Esophagus squamous epithelium (tissue), 5 donors: ENCODE data around the gene TCF4. TPM values are rescaled to one million over a fixed set of nuclear protein-coding genes. Genes with fewer than 3 reads are reported as not detected.

Experiments
- DNase-seq: peaks from one replicate; lab custom pipeline; 2025; lab: John Stamatoyannopoulos, UW
- H3K27ac ChIP-seq, 4 donors: fragments of 200-600 bp; sonication (generic); one replicate each; pipeline ENCODE4 v1.5.1; 2016 to 2019; ENCODE audit warnings: mild to moderate bottlenecking in 1 of 4
- H3K27me3 ChIP-seq, 4 donors: fragments of 200-600 bp; sonication (generic); 1 replicate in 3 of 4; 2 replicates in 1 of 4; pipeline versions ENCODE4 v1.5.1 to v1.6.0; 2017 to 2021; ENCODE audit warnings: antibody characterized with exemption in 1 of 4
- H3K36me3 ChIP-seq, 3 donors: fragments of 200-600 bp; sonication (generic); one replicate each; pipeline ENCODE4 v1.5.1; 2016 to 2019
- H3K4me1 ChIP-seq, 3 donors: fragments of 200-600 bp; sonication (generic); one replicate each; pipeline ENCODE4 v1.5.1; 2017 to 2019
- H3K4me3 ChIP-seq, 4 donors: fragments of 200-600 bp; sonication (generic); 1 replicate in 3 of 4; 2 replicates in 1 of 4; pipeline ENCODE4 v1.5.1; 2016 to 2019; ENCODE audit warnings: mild to moderate bottlenecking in 2 of 4, moderate library complexity in 1 of 4
- H3K9me3 ChIP-seq, 3 donors: fragments of 200-600 bp; sonication (generic); one replicate each; pipeline ENCODE4 v1.5.1; 2016 to 2019
- CTCF ChIP-seq, 6 experiments: fragments of 450-650 bp in 4 of 6; fragments of 200-600 bp in 2 of 6; sonication (generic) in 2 of 6; IDR thresholded peaks; one replicate each; pipeline ENCODE4 v1.5.1; 2016 to 2019; ENCODE audit warnings: antibody characterized with exemption in 6 of 6, mild to moderate bottlenecking in 4 of 6, moderate library complexity in 4 of 6
- POLR2A ChIP-seq, 4 donors: fragments of 450-650 bp; IDR thresholded peaks; one replicate each; pipeline ENCODE4 v1.6.1; 2017; ENCODE audit warnings: antibody characterized with exemption in 4 of 4, mild to moderate bottlenecking in 4 of 4, moderate library complexity in 3 of 4
- WGBS, 2 donors: methylation state at CpG; one replicate each; pipeline ENCODE4 v1.1.5; 2018; 5-methylcytosine and 5-hydroxymethylcytosine counted together
- intact Hi-C: fragments of 100-400 bp; cut with DNase I; formaldehyde crosslinking; loops from one replicate; pipeline ENCODE4 v1.15.0; 2022
- total RNA-seq, 4 donors: library from RNA; depleted of rRNA; stranded (reverse); fragments of >200 nt; gene quantifications; one replicate each; pipeline ENCODE4 v1.1.0, GENCODE V29; 2016
- donor health status: DM: yes; HTN: yes; CAD: no.

The TCF4 gene
- total RNA-seq, 4 donors from 2014 or later: 19.0 to 79.7 (median 26.0) TPM

GRCh38 chr18:55405475-55405874 is 182.5 kb downstream of the TCF4 start:
- TF ChIP-seq POLR2A (IDR thresholded peaks at IDR 0.05): no peak
- TF ChIP-seq CTCF (IDR thresholded peaks at IDR 0.05): no peak
- 69 to 71% methylated on average over 1 of the region's 1 CpG for WGBS, 2 donors
- DNase-seq: no peak
- Histone ChIP-seq H3K9me3 (no peaks in the 10 kb centered on the region), H3K27me3 (no peaks in the 10 kb centered on the region), H3K4me1 (peaks cover 0 to 24% (median 12%) of the 10 kb centered on the region in 3 donors), H3K4me3 (no peak overlapping the region), H3K36me3 (no peaks in the 10 kb centered on the region), H3K27ac (peak overlapping the region in 3 of 4 donors; percentile 48 to 64 (median 50))
- intact Hi-C loops: no loop called here

- peak overlapping the region in 3 of 4 donors; percentile 50 to 66 (median 64) for H3K27ac ChIP-seq
- H3K4me3 ChIP-seq: no peak overlapping the region
- TF ChIP-seq POLR2A (IDR thresholded peaks at IDR 0.05): no peak
- TF ChIP-seq CTCF (IDR thresholded peaks at IDR 0.05): no peak
- no peaks in the 10 kb centered on the region for H3K36me3 ChIP-seq
- H3K27me3 ChIP-seq: no peaks in the 10 kb centered on the region
- no peak for DNase-seq
- peaks cover 0 to 24% (median 12%) of the 10 kb centered on the region in 3 donors for H3K4me1 ChIP-seq
- H3K9me3 ChIP-seq: no peaks in the 10 kb centered on the region
- WGBS, 2 donors: 85 to 93% methylated on average over 8 of the region's 8 CpGs
- intact Hi-C loops: no loop called here
Observed at GRCh38 chr18:55404832-55405465, 183.0 kb downstream of the TCF4 start.

- Histone ChIP-seq H3K27me3 (no peaks in the 10 kb centered on the region), H3K4me1 (peaks cover 0 to 24% (median 12%) of the 10 kb centered on the region in 3 donors), H3K36me3 (no peaks in the 10 kb centered on the region), H3K9me3 (no peaks in the 10 kb centered on the region), H3K27ac (peak overlapping the region in 3 of 4 donors; percentile 56 to 67 (median 66)), H3K4me3 (no peak overlapping the region)
- no peak for TF ChIP-seq CTCF (IDR thresholded peaks at IDR 0.05)
- TF ChIP-seq POLR2A (IDR thresholded peaks at IDR 0.05): no peak
- no peak for DNase-seq
- WGBS, 2 donors: 82 to 90% methylated on average over 5 of the region's 5 CpGs
- intact Hi-C loops: no loop called here
Observed at GRCh38 chr18:55404136-55404830, 183.7 kb downstream of the TCF4 start.

DNA sequence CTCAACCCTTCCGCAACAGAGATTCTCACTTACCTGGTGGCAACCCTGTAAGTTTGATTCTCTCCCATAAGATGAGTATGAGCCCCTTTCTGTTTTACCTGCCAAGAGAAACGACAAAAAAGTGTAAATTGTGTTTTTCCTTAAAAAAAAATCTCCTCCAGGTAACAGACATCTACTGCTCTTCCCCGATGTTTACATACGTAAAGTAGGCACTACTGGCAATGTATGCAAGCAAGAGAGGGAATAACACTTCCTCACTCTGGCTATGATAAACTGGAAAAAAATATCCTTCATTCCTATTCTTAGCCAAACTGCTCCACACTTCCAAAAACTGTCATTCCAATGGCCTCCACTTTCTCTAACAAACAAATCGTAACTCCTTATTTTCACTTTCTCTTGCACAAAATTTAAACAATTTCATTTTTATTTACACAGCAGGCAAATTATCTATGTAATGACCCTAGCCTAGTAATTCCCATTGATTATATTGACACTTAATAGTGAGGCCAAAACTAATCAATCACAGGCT is 184.5 kb downstream of the TCF4 start:
- intact Hi-C loops: no loop called here
- Histone ChIP-seq H3K9me3 (no peaks in the 10 kb centered on the region), H3K4me1 (peaks cover 0 to 30% (median 12%) of the 10 kb centered on the region in 3 donors), H3K4me3 (peak overlapping the region in 3 of 4 donors; percentile 2 to 52 (median 25)), H3K27ac (peak overlapping the region in 3 of 4 donors; percentile 56 to 67 (median 66)), H3K27me3 (no peaks in the 10 kb centered on the region), H3K36me3 (no peaks in the 10 kb centered on the region)
- DNase-seq: no peak
- no peak for TF ChIP-seq CTCF (IDR thresholded peaks at IDR 0.05)
- no peak for TF ChIP-seq POLR2A (IDR thresholded peaks at IDR 0.05)
- 65 to 71% methylated on average over 5 of the region's 5 CpGs for WGBS, 2 donors
